Measurements from ENCODE around the gene RUVBL1.

DNA sequence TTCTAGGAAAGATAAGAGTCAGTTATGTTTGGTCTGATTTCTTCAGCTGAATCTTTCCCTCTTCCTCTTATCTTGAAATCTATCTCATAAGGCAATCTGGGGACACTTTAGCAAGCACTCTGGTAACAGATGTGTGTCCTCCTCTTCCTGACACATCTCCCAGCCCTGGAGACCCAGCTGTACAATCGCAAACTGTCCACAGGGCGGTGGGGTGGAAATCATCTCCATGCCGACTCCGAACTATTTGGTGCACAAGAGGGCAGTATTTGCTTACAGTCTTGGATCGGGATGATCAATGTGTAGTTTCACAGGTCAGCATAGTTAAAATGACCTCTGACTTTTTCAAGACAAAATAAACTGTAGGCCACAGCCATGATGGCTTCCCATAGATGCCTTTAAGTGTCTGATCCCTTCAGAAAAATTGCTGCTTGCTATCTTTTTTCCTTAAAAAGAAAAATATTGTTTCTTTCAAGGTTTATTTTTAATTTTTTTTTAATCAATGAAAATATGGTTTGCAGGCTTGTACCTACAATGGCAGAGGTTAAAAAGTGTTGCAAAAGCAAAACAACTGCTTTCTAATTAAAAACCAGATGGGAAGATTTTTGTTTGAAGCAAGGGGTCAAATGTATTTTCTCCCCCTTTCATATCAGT, 47.4 kb upstream of the RUVBL1 start:
- TF ChIP-seq, protein P1, sequence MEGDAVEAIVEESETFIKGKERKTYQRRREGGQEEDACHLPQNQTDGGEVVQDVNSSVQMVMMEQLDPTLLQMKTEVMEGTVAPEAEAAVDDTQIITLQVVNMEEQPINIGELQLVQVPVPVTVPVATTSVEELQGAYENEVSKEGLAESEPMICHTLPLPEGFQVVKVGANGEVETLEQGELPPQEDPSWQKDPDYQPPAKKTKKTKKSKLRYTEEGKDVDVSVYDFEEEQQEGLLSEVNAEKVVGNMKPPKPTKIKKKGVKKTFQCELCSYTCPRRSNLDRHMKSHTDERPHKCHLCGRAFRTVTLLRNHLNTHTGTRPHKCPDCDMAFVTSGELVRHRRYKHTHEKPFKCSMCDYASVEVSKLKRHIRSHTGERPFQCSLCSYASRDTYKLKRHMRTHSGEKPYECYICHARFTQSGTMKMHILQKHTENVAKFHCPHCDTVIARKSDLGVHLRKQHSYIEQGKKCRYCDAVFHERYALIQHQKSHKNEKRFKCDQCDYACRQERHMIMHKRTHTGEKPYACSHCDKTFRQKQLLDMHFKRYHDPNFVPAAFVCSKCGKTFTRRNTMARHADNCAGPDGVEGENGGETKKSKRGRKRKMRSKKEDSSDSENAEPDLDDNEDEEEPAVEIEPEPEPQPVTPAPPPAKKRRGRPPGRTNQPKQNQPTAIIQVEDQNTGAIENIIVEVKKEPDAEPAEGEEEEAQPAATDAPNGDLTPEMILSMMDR (conservative IDR thresholded peaks at IDR 0.05; ENCODE audit: low read depth, low read length), result peak; percentile 79
- no peak for TF ChIP-seq EZH2phosphoT487 (IDR thresholded peaks at IDR 0.05; ENCODE audit: borderline replicate concordance, low read length)

All from PC-3 (cell line).